GM19452 (cell line): ENCODE results near the gene ZFYVE27.
"Not testable (repeated sequence)": the region's sequence is repeated elsewhere in the genome, so short reads cannot be mapped to it uniquely, and the experiment has no call there.

Source experiments
- ATAC-seq: cut with Tn5 transposase; IDR thresholded peaks from one replicate; pipeline ENCODE4 v1.9.1; 2021; ENCODE audit not compliant: unreplicated experiment

ZFYVE27 gene

GRCh38 chr10:97736902-97737769 lies at the start of gene ZFYVE27:
ZFYVE27 (plus strand) TSS chr10:97737128; CDS start chr10:97738478, 1,350 bp downstream.
- ATAC-seq: peak; percentile 86

- ATAC-seq: no peak
Measured at GRCh38 chr10:97687785-97688781, 48.8 kb upstream of the ZFYVE27 start.

- no peak for ATAC-seq
Measured at GRCh38 chr10:97689559-97690020, 47.3 kb upstream of the ZFYVE27 start.

DNA sequence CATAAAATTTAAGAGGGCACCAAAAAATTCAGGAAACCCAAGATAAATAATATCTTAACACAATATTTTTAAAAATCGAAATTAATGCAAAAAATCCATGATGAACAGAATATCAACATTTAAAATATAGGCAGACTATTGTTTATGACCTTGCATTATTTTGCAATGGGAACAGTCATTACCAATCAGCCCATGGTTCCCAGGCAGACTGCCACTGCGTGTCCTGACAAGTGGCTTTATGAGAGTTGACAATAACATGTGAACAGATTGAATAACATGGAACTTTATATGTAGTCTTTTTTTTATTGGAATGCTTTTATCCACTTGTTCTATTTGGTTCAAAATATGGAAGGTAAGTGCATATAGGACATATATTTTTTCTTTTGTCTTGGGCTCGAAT lies 46.8 kb upstream of the ZFYVE27 start:
- no peak for ATAC-seq

DNA sequence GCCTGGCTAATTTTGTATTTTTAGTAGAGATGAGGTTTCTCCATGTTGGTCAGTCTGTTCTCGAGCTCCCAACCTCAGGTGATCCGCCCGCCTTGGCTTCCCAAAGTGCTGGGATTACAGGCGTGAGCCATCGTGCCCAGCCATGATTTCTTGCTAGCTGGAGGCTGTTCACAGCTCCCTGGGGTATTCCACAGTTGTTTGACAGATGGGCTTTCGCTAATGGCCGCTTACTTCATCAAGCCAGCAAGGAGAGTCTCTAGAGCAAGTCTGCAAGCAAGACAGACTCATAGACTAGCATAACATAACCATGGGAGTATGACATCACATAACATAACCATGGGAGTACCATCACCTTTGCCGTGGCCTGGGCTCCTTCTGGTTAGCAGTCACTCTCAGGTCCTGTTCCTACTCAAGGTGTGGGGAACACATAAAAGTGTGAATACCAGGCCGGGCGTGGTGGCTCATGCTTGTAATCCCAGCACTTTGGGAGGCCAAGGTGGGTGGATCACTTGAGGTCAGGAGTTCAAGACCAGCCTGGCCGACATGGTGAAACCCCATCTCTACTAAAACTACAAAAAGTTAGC lies 38.8 kb upstream of the ZFYVE27 start:
- ATAC-seq: not testable (repeated sequence)

- ATAC-seq: no peak
Measured at GRCh38 chr10:97701438-97702069, 35.4 kb upstream of the ZFYVE27 start.

DNA sequence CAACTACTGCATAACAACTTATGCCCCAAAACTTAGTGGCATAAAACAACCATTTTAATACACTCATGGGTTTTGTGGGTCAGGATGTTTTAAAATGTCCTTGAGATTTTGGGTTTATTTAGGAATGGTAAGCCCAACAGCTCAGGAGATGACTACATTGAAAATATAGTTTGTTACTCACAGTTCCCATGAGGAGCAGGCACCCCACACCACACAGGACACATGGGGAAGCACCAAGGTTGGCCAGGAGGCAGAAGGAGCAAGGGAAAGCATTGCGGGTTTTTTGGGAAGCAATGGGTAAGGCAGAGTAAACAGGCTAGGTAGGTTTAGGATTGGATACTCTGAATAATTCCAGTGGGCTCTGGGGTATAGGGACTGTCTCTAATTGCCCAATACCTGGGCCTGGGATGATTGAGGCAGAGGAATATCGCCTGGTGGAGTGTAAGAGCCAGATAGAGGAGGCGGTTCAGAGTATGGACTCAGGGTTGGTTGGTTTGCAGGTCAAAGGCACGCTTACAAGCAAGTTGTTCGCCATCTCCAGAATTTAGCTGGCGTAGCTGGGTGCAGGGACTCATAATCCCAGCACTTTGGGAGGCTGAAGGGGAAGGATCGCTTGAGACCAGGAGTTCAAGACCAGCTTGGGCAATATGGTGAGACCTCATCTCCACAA lies 33.4 kb upstream of the ZFYVE27 start:
- no peak for ATAC-seq

DNA sequence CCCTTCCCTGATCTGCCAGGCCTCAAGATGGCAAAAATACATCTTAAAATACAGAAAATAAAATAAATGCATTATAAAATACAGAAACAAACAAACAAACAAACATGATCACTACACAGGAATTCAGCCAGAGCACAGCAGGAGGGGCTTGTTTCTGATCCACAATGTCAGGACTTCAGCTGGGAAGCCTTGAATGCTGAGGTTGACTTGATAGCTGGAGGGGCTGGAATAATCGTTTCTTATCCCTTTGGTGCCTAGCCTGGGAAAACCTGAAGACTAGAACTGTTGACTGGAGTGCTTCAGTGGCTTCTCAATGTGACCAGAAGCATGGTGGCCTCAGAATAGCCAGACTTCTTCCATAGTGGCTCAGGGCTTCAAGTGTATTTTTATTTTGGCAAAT lies 32.6 kb upstream of the ZFYVE27 start:
- ATAC-seq: no peak

GRCh38 chr10:97705006-97705670 lies 31.8 kb upstream of the ZFYVE27 start:
- no peak for ATAC-seq

DNA sequence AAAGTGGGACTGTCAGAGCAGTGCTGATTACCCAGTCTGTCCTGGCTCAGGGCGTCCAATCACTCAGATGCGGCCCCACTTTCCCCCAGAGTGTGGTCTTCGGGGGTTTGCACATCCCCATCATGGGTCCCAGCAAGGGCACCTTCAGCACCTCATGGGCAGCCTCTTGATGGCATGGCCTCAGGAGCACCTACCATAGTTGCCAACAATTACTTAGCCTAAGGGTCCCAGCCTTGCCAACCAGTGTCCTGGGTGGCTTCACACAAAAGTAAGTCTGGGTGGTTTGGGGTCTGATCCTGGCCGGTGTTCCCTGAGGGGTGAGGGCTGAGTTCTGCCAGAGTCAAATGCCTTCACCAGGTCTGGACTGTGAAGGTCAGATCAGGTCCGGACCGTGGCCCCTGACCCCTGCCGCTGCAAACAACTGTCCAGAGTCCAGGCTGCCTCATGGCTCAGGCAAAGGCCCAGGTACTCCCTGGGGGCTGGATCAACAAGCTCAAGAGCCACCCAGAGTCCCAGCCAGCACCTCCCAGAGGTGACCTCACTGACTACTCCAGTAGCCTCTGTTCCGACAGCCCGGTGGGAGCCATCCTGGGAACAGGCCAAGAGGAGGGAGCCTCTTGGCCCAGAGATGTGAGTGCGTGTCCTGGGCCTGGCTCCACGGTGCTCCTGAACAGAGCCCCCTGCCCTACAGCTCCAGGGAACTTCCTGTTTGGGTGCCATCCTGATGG lies 29.6 kb upstream of the ZFYVE27 start:
- ATAC-seq: no peak

GRCh38 chr10:97708167-97708566 lies 28.8 kb upstream of the ZFYVE27 start:
- no peak for ATAC-seq

GRCh38 chr10:97708976-97709946 lies 27.7 kb upstream of the ZFYVE27 start:
- ATAC-seq: no peak

DNA sequence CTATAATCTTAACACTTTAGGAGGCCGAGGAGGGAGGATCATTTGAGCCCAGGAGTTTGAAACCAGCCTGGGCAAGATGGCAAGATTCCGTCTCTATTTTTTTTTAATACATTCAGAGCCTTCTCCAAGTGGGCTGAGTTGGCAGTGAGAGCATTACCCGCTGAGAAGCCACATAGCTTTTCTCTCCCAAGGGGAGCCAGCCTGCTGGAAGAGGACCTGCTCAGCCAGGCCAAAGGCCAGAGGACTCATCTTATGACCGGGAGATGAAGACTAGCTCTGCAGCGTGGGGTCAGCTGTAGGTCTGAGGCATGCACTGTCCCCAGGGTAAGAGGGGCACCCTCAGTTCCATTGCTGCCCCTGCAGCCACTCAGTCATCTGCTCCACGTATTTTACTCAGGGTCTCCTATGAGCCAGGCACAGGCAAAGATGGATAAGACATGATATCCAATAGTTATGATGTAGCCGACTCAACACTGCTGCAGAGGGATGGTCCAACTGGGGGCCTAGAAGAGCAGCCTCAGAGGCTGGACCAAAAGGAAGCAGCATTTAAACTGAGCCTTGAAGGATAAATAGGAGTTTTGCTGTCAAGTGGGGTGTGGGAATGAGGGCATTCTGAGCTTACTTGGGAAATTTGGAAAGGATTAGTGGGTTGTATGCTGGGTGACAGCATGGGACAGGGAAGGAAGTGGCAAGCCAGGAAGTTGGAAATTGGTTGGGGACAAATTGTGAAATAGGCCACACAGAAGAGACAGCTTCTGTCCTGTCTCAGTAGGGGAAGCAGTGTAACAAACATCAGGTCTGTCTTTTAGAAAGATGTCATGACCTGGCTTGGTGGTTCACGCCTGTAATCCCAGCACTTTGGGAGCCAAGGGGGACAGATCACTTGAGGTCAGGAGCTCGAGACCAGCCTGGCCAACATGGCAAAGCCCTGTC lies 25.0 kb upstream of the ZFYVE27 start:
- no peak for ATAC-seq

DNA sequence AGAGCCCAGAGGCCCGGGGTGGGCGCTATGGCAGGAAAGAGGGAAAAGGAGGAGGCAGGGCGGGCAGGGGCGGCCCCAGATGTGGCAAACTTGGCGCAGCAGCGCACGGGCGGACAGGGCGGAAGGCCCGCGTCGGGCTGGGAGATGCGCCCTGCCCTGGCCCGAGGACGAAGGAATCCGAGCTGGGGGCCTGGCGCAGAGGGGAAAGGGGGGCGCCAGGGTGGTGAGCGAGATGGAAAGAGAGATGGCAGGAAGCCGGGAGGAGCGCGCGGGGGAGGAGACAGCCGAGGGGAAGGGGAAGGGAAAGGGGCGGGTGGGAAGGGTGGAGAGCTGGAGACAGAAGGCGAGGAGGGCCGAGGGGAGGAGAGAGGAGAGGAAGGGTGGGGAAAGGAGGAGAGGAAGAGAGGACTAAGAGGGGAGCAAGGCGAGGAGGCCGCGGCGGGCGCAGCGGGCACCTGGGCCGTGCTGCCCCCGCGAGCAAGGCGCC lies 23.5 kb upstream of the ZFYVE27 start, which contains the start of gene MARVELD1:
MARVELD1 (plus strand) TSS at position 392 of the 487 bp plus-strand sequence. CDS start 147 bp downstream, outside the sequence.
- ATAC-seq: no peak

GRCh38 chr10:97713826-97714400 lies 23.0 kb upstream of the ZFYVE27 start:
- ATAC-seq: peak; percentile 74
